ENCODE data around the gene GABARAP. TPM values are rescaled to one million over a fixed set of nuclear protein-coding genes. Genes with fewer than 3 reads are reported as not detected.

Gene GABARAP
- total RNA-seq, 1 experiment from 2014 or later = 226 TPM

DNA sequence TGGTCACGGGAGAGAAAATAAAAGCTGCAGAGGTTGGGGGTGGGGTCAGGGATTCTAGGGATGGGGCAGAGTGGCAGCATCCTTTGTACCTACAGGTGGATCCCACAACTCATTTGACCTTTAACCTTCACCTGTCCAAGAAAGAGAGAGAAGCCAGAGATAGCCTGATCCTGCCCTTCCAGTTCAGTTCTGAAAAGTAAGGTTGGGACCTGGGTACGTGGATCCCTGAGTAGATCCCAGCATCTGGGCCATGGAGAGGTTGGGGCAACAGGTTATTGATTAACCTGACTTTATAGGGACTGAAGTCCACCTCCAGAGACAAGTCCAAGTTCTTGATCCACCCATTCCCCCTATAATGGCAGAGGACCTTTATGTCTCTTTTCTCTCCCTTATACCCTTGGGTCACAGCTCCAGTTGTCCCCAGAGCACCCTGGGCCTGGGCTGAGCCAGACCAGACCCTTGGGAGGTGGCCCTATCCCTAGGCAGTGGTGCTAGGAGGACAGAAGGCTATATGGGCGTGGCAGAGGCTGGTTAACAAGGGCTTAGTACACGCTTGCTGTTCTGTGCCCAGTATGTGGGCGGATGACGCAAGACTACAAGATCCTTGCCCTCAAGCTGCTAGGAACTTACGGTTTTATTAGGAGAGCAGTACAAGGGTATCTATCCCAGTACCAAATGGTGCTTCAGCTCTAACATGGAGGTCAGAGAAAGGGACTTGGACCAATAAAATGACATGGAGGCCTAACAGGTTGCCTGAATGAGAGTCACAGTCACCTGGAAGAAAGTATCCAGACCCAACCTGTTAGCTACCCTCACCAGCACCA, 16.7 kb upstream of the GABARAP start:
- no peaks in the 10 kb centered on the region for H3K9me3 Mint-ChIP-seq (ENCODE audit: unreplicated experiment)

DNA sequence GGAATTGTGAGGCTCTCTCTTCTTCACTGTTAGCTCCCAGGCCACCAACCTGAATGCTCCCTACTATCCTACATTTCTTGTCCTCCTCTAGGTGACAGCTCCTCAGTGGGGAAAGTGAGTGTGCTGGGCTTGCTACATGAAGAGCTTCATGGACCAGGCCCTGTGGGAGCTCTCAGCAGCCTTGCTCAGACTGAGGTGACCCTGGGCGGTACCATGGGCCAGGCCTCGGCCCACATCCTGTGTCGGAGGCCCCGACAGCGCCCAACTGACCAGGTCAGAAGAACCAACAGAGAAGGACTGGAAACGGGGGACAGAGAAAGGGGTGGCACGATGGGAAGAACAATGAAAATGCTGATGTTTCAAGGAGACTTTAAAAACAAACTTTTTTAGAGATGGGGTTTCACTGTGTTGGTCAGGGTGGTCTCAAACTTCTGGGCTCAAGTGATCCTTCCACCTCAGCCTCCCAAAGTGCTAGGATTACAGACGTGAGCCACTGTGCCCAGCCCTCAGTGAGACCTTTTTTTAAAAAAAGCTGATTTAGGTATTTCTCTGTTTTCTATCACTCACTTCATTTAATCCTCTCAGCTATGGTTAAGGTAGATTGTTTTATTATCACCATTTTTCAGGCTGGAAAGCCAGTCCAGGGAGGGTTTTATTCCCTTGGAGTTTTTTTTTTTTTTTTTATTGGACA, 14.7 kb upstream of the GABARAP start:
- peak overlapping the region; percentile 31 for H3K27ac Mint-ChIP-seq (ENCODE audit: low read depth, unreplicated experiment)
- CTCF ChIA-PET = interaction anchor here (0.6 to 1.6 kb wide), 4 partner anchors 9 to 193 kb away, joined by 3 to 7 read pairs (median 3); no protein-coding TSS in a partner anchor
- intact Hi-C loops (cut with micrococcal nuclease) = no loop called here

More for the DNA sequence above, 16.7 kb upstream of the GABARAP start:
- CTCF ChIA-PET = interaction anchor here (0.5 to 1.8 kb wide), 5 partner anchors 13 to 442 kb away, joined by 3 to 7 read pairs (median 4); partner anchors contain the start of gene SLC2A4
- no TSS peak for BruUV-seq (replicated peaks)
- POLR2A ChIA-PET = interaction anchor here (0.5 to 7.7 kb wide), 11 partner anchors 8 to 897 kb away, joined by 3 to 92 read pairs (median 7); partner anchors contain the start of genes ACADVL, CNTROB, CTDNEP1 and DLG4
- peak; percentile 96 for DNase-seq (ENCODE audit: unreplicated experiment)
- H3K27ac Mint-ChIP-seq (ENCODE audit: low read depth, unreplicated experiment) = peak overlapping the region; percentile 79
- intact Hi-C loops (cut with micrococcal nuclease) = no loop called here
- peaks cover 53% of the 10 kb centered on the region for H3K36me3 Mint-ChIP-seq (ENCODE audit: insufficient read depth, unreplicated experiment)
- peak overlapping the region; percentile 73 for H3K4me3 Mint-ChIP-seq (ENCODE audit: unreplicated experiment)
- H3K4me1 Mint-ChIP-seq (ENCODE audit: insufficient read depth, unreplicated experiment) = peaks cover 33% of the 10 kb centered on the region
- no peaks in the 10 kb centered on the region for H3K27me3 Mint-ChIP-seq (ENCODE audit: insufficient read depth, unreplicated experiment)
- TF ChIP-seq, protein P1, sequence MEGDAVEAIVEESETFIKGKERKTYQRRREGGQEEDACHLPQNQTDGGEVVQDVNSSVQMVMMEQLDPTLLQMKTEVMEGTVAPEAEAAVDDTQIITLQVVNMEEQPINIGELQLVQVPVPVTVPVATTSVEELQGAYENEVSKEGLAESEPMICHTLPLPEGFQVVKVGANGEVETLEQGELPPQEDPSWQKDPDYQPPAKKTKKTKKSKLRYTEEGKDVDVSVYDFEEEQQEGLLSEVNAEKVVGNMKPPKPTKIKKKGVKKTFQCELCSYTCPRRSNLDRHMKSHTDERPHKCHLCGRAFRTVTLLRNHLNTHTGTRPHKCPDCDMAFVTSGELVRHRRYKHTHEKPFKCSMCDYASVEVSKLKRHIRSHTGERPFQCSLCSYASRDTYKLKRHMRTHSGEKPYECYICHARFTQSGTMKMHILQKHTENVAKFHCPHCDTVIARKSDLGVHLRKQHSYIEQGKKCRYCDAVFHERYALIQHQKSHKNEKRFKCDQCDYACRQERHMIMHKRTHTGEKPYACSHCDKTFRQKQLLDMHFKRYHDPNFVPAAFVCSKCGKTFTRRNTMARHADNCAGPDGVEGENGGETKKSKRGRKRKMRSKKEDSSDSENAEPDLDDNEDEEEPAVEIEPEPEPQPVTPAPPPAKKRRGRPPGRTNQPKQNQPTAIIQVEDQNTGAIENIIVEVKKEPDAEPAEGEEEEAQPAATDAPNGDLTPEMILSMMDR (IDR thresholded peaks at IDR 0.05; ENCODE audit: unreplicated experiment) = no peak

DNA sequence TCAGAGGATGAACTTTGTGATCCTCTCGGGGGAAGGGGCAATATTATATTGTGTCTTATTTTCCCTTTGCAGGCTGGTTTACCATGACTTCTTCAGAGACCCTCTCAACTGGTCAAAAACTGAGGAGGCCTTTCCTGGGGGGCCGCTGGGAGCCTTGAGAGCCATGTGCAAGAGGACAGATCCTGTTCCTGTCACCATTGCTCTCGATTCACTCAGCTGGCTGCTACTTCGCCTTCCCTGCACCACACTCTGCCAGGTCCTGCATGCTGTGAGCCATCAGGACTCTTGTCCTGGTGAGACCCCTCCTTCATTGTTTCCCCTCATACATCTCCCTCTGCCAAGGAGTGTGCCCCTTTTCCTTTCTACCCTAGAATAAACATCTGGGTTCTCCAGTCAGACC, 12.3 kb upstream of the GABARAP start:
- BruUV-seq (replicated peaks) = no TSS peak
- no peak for DNase-seq (ENCODE audit: unreplicated experiment)
- Mint-ChIP-seq H3K4me1 (ENCODE audit: insufficient read depth, unreplicated experiment) (peaks cover 25% of the 10 kb centered on the region), H3K36me3 (ENCODE audit: insufficient read depth, unreplicated experiment) (peaks cover 76% of the 10 kb centered on the region), H3K9me3 (ENCODE audit: unreplicated experiment) (no peaks in the 10 kb centered on the region), H3K27ac (ENCODE audit: low read depth, unreplicated experiment) (no peak overlapping the region), H3K4me3 (ENCODE audit: unreplicated experiment) (no peak overlapping the region), H3K27me3 (ENCODE audit: insufficient read depth, unreplicated experiment) (no peaks in the 10 kb centered on the region)
- POLR2A ChIA-PET = interaction anchor here (0.6 to 7.7 kb wide), 4 partner anchors 13 to 431 kb away, joined by 3 to 92 read pairs (median 4); partner anchors contain the start of genes GABARAP and PHF23
- intact Hi-C loops (cut with micrococcal nuclease) = no loop called here
- CTCF ChIA-PET = interaction anchor here (0.6 to 1.0 kb wide), 2 partner anchors 41 to 75 kb away, joined by 3 to 4 read pairs; no protein-coding TSS in a partner anchor
- TF ChIP-seq, protein P1 (IDR thresholded peaks at IDR 0.05; ENCODE audit: unreplicated experiment) = no peak

More for the DNA sequence above, 14.7 kb upstream of the GABARAP start:
- BruUV-seq (replicated peaks) = no TSS peak
- POLR2A ChIA-PET = interaction anchor here (0.6 to 7.7 kb wide), 5 partner anchors 8 to 617 kb away, joined by 3 to 92 read pairs (median 4); partner anchors contain the start of genes DVL2, GABARAP and PHF23
- Mint-ChIP-seq H3K36me3 (ENCODE audit: insufficient read depth, unreplicated experiment) (peaks cover 72% of the 10 kb centered on the region), H3K9me3 (ENCODE audit: unreplicated experiment) (no peaks in the 10 kb centered on the region), H3K4me1 (ENCODE audit: insufficient read depth, unreplicated experiment) (peaks cover 29% of the 10 kb centered on the region), H3K4me3 (ENCODE audit: unreplicated experiment) (no peak overlapping the region), H3K27me3 (ENCODE audit: insufficient read depth, unreplicated experiment) (no peaks in the 10 kb centered on the region)
- no peak for DNase-seq (ENCODE audit: unreplicated experiment)
- TF ChIP-seq, protein P1 (IDR thresholded peaks at IDR 0.05; ENCODE audit: unreplicated experiment) = no peak

DNA sequence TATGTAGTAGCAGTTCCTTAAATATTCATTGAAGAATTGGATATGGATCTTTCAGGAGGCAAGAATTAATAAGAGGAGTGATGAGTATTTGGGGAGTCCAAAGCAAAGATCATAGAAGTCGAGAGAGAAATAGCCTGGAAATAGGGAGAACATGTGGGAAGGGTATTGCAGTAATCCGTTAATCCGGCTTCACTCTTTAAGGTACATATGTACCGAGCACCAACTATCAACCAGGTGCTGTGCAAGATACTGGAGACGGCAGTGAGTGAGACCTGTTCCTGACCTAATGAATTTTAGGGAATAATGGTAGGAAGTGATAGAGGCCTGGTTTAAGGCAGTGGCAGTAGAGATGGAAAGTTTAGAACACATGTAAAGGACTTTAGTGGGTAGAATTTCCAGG, 10.8 kb upstream of the GABARAP start:
- TF ChIP-seq, protein P1 (IDR thresholded peaks at IDR 0.05; ENCODE audit: unreplicated experiment) = no peak
- intact Hi-C loops (cut with micrococcal nuclease) = no loop called here
- POLR2A ChIA-PET = no interaction called here
- DNase-seq (ENCODE audit: unreplicated experiment) = no peak
- no peaks in the 10 kb centered on the region for H3K9me3 Mint-ChIP-seq (ENCODE audit: unreplicated experiment)
- CTCF ChIA-PET = no interaction called here
- H3K4me3 Mint-ChIP-seq (ENCODE audit: unreplicated experiment) = peak overlapping the region; percentile 92
- H3K27me3 Mint-ChIP-seq (ENCODE audit: insufficient read depth, unreplicated experiment) = no peaks in the 10 kb centered on the region
- H3K27ac Mint-ChIP-seq (ENCODE audit: low read depth, unreplicated experiment) = peak overlapping the region; percentile 99
- peaks cover 64% of the 10 kb centered on the region for H3K36me3 Mint-ChIP-seq (ENCODE audit: insufficient read depth, unreplicated experiment)
- peaks cover 25% of the 10 kb centered on the region for H3K4me1 Mint-ChIP-seq (ENCODE audit: insufficient read depth, unreplicated experiment)
- no TSS peak for BruUV-seq (replicated peaks)
